ENCODE data around the gene TEX10. TPM values are rescaled to one million over a fixed set of nuclear protein-coding genes. Genes with fewer than 3 reads are reported as not detected.
A peak's percentile ranks its signal among the peaks of the same experiment; 100 is the strongest.

The TEX10 gene
- total RNA-seq, 1 donor from 2014 or later, result 10.5 TPM

DNA sequence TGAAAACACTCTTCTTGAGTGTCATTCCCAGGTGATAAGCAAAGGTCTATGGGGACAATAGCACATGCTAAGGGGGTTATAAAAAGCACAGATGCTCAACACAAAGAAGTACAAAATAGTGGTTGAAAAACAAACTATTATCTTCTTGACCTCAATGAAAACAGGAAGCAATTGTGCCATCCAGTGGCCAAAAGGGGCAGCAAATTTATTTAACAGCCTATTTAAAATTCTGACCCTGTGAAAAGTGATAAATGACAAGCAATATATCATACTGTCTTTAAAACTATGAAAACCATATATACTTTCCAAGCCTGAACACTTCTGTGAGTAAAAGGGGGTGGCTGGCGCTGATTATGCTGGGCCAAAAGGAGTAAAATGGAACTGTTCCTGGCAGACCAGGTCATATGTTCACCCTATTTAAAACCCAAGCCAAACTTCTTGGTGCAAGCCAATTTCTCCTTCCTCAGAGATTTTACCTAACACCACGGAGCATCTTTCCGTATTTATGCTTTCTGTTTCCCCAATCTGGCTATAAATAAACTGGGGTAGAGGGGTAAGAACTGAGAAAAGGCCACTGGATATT is 29.7 kb downstream of the TEX10 start:
- Histone ChIP-seq H3K27ac (no peak overlapping the region), H3K9me3 (no peaks in the 10 kb centered on the region), H3K4me3 (no peak overlapping the region), H3K4me1 (no peaks in the 10 kb centered on the region), H3K36me3 (peaks cover 65% of the 10 kb centered on the region), H3K27me3 (ENCODE audit: low read depth) (no peaks in the 10 kb centered on the region)
- no peak for DNase-seq
- TF ChIP-seq CTCF (IDR thresholded peaks at IDR 0.05), result peak; percentile 64
- no peak for ATAC-seq
- intact Hi-C loops (cut with DNase I), result no loop called here

DNA sequence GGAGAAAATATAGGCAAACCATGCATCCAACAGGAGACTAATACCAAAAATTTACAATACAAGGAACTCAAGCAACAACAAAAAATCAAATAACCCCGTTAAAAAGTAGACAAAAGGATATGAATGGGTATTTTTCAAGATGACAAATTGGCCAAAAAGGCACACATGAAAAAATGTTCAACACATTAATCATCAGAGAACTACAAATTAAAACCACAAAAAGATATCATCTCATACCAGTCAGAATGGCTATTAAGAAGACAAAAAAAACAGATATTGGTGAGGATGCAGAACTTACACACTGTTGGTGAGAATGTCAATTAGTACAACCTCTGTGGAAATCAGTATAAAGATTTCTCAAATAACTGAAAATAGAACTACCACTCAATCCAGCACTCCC is 35.0 kb downstream of the TEX10 start:
- Histone ChIP-seq H3K9me3 (no peaks in the 10 kb centered on the region), H3K27me3 (ENCODE audit: low read depth) (no peaks in the 10 kb centered on the region), H3K4me1 (no peaks in the 10 kb centered on the region), H3K4me3 (no peak overlapping the region), H3K27ac (no peak overlapping the region), H3K36me3 (peaks cover 42% of the 10 kb centered on the region)
- no peak for TF ChIP-seq CTCF (IDR thresholded peaks at IDR 0.05)
- intact Hi-C loops (cut with DNase I), result no loop called here
- DNase-seq, result no peak
- ATAC-seq, result no peak

GRCh38 chr9:100315561-100315960 is 37.2 kb downstream of the TEX10 start:
- TF ChIP-seq CTCF (IDR thresholded peaks at IDR 0.05), result no peak
- Histone ChIP-seq H3K36me3 (peaks cover 31% of the 10 kb centered on the region), H3K4me1 (no peaks in the 10 kb centered on the region), H3K4me3 (no peak overlapping the region), H3K27ac (no peak overlapping the region), H3K27me3 (ENCODE audit: low read depth) (no peaks in the 10 kb centered on the region), H3K9me3 (no peaks in the 10 kb centered on the region)
- DNase-seq, result no peak
- no peak for ATAC-seq
- intact Hi-C loops (cut with DNase I), result no loop called here

GRCh38 chr9:100309992-100310391 is 42.8 kb downstream of the TEX10 start:
- no peak overlapping the region for H3K27ac ChIP-seq
- H3K27me3 ChIP-seq (ENCODE audit: low read depth), result no peaks in the 10 kb centered on the region
- ATAC-seq (no peak), DNase-seq (no peak)
- TF ChIP-seq CTCF (IDR thresholded peaks at IDR 0.05), result no peak
- intact Hi-C loops (cut with DNase I), result no loop called here
- H3K36me3 ChIP-seq, result peaks cover 20% of the 10 kb centered on the region
- H3K4me1 ChIP-seq, result no peaks in the 10 kb centered on the region
- H3K4me3 ChIP-seq, result no peak overlapping the region
- H3K9me3 ChIP-seq, result no peaks in the 10 kb centered on the region

- no peak for TF ChIP-seq CTCF (IDR thresholded peaks at IDR 0.05)
- intact Hi-C loops (cut with DNase I), result no loop called here
- H3K27ac ChIP-seq, result no peak overlapping the region
- H3K4me3 ChIP-seq, result no peak overlapping the region
- ATAC-seq, result no peak
- H3K27me3 ChIP-seq (ENCODE audit: low read depth), result no peaks in the 10 kb centered on the region
- no peaks in the 10 kb centered on the region for H3K9me3 ChIP-seq
- no peak for DNase-seq
- no peaks in the 10 kb centered on the region for H3K4me1 ChIP-seq
- peaks cover 26% of the 10 kb centered on the region for H3K36me3 ChIP-seq
Observed at GRCh38 chr9:100308965-100309564, 43.7 kb downstream of the TEX10 start.
